GM23248 (cell line): ENCODE measurements around the gene CLCN7. TPM values are rescaled to one million over a fixed set of nuclear protein-coding genes. Genes with fewer than 3 reads are reported as not detected.

Source experiments
- DNase-seq: peaks from one replicate; pipeline ENCODE4 v3.0.0-alpha.2; 2015
- H2AFZ ChIP-seq: fragments of 200-600 bp; sonication (generic); 2 replicates; pipeline ENCODE4 v1.6.1; 2016; ENCODE audit warnings: antibody characterized with exemption
- H3F3A ChIP-seq: fragments of 200-600 bp; sonication (generic); 2 replicates; pipeline ENCODE4 v1.6.1; 2016; ENCODE audit warnings: mild to moderate bottlenecking, antibody characterized with exemption, mixed run types; ENCODE audit not compliant: insufficient read depth
- H3K27ac ChIP-seq: fragments of 200-600 bp; sonication (generic); 2 replicates; pipeline ENCODE4 v1.5.1; 2016; ENCODE audit warnings: mild to moderate bottlenecking
- H3K27me3 ChIP-seq: fragments of 200-600 bp; sonication (generic); replicated peaks from 2 replicates; pipeline ENCODE4 v1.6.1; 2016; ENCODE audit warnings: mild to moderate bottlenecking; ENCODE audit not compliant: insufficient read depth
- H3K36me3 ChIP-seq: fragments of 200-600 bp; sonication (generic); 2 replicates; pipeline ENCODE4 v1.6.1; 2016; ENCODE audit warnings: low read depth, mild to moderate bottlenecking
- H3K4me1 ChIP-seq: fragments of 200-600 bp; sonication (generic); 2 replicates; pipeline ENCODE4 v1.6.1; 2016; ENCODE audit warnings: mild to moderate bottlenecking; ENCODE audit not compliant: insufficient read depth
- H3K4me2 ChIP-seq: fragments of 200-600 bp; sonication (generic); one replicate; pipeline ENCODE4 v1.6.1; 2016; ENCODE audit warnings: mild to moderate bottlenecking; ENCODE audit not compliant: unreplicated experiment
- H3K4me3 ChIP-seq: fragments of 200-600 bp; sonication (generic); 2 replicates; pipeline ENCODE4 v1.5.1; 2016; ENCODE audit warnings: mild to moderate bottlenecking
- H3K79me2 ChIP-seq: fragments of 200-600 bp; sonication (generic); 2 replicates; pipeline ENCODE4 v1.6.1; 2016; ENCODE audit warnings: mild to moderate bottlenecking; ENCODE audit not compliant: insufficient read depth
- H3K9ac ChIP-seq: fragments of 200-600 bp; sonication (generic); 2 replicates; pipeline ENCODE4 v1.6.1; 2016; ENCODE audit warnings: mild to moderate bottlenecking
- H3K9me2 ChIP-seq: fragments of 200-600 bp; sonication (generic); 2 replicates; pipeline ENCODE4 v1.6.1; 2016; ENCODE audit warnings: mixed run types, mild to moderate bottlenecking, moderate library complexity; ENCODE audit not compliant: insufficient read depth
- H3K9me3 ChIP-seq: fragments of 200-600 bp; sonication (generic); one replicate; pipeline ENCODE4 v1.6.1; 2017; ENCODE audit warnings: low read depth
- H4K20me1 ChIP-seq: fragments of 200-600 bp; sonication (generic); 2 replicates; pipeline ENCODE4 v1.6.0; 2016; ENCODE audit not compliant: insufficient read depth
- EZH2 ChIP-seq: fragments of 200-600 bp; sonication (generic); IDR thresholded peaks from 2 replicates; pipeline ENCODE4 v1.6.1; 2018; ENCODE audit warnings: antibody characterized with exemption, mild to moderate bottlenecking; ENCODE audit not compliant: insufficient read depth, poor library complexity, severe bottlenecking
- EZH2phosphoT487 ChIP-seq: fragments of 200-600 bp; sonication (generic); IDR thresholded peaks from 2 replicates; pipeline ENCODE4 v1.6.1; 2018; ENCODE audit warnings: antibody characterized with exemption, moderate library complexity, mild to moderate bottlenecking, low read depth; ENCODE audit not compliant: insufficient read depth
- WGBS, 2 experiments: methylation state at CpG; one replicate each; pipeline ENCODE4 v1.1.6; 2015 to 2017; ENCODE audit warnings: low lambda C conversion rate in 2 of 2, low coverage in 1 of 2; ENCODE audit errors: missing lambda C conversion rate in 2 of 2; 5-methylcytosine and 5-hydroxymethylcytosine counted together
- in situ Hi-C: fragments of 300-500 bp; cut with MboI; formaldehyde crosslinking; loops from 2 replicates; pipeline ENCODE4 v1.15.0; 2020
- polyA plus RNA-seq: library from polyadenylated mRNA; unstranded; fragments of >200 nt; fragmentation: Nextera tagmentation; extraction: Ambion mirVana; gene quantifications from 2 replicates; pipeline ENCODE4 v1.2.1, GENCODE V29; 2016
- total RNA-seq: library from RNA; depleted of rRNA; stranded (reverse); fragments of >200 nt; shearing (Covaris generic); gene quantifications from 2 replicates; pipeline ENCODE4 v1.2.3, GENCODE V29; 2014

The CLCN7 gene
- total and polyA plus RNA-seq, 2 experiments from 2014 or later = 33.6 to 39.3 TPM

DNA sequence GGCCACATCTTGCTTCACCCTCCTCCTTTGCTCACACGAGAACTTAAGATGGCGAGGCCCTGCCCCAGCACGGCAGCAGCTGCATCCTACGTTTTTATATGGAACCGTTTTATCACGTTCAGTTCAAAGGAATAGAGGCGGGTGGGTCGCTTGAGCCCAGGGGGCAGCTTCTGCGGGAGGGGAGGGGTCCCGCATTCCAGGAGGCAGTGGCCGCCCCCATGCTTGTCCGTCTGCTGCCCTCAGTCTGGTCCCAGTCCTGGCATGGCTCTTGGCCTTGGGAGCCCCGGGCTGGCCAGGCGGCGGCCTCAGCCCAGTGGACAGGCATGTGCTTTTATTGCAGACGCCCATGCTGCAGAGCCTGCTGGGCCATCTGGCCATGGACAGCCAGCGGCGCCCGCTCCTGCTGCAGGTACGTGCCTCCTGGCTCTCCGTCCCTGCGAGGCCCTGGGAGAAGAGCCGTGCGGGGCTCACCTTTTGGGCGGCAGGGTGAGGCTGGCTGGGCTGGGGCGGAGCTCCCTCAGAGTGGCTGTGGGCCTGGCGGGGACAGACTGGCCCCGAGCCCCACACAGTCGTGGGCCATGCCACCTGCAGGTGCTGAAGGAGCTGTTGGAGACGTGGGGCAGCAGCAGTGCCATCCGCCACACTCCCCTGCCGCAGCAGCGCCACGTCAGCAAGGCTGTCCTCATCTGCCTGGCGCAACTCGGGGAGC, 25.1 kb upstream of the CLCN7 start:
- Histone ChIP-seq H3K9me3 (no peaks in the 10 kb centered on the region), H3K27me3 (no peaks in the 10 kb centered on the region), H3K9ac (no peak overlapping the region), H2AFZ (no peak overlapping the region), H3K9me2 (no peaks in the 10 kb centered on the region), H3K4me1 (0 out of 2 replicates have a peak, but pooled peaks cover 1% of the 10 kb centered on the region), H3K4me3 (no peak overlapping the region), H3K79me2 (0 out of 2 replicates have a peak, but pooled peaks cover 19% of the 10 kb centered on the region), H4K20me1 (no peaks in the 10 kb centered on the region), H3K4me2 (no peak overlapping the region), H3K27ac (no peak overlapping the region), H3K36me3 (peaks cover 7% of the 10 kb centered on the region; the same call in 1 of the 2 replicates), H3F3A (no peaks in the 10 kb centered on the region)
- in situ Hi-C loops = no loop called here
- WGBS, 2 experiments = 94 to 95% methylated on average over 34 to 36 of the region's 36 CpGs
- no peak for DNase-seq
- TF ChIP-seq EZH2 = no peak
- TF ChIP-seq EZH2phosphoT487 = no peak

DNA sequence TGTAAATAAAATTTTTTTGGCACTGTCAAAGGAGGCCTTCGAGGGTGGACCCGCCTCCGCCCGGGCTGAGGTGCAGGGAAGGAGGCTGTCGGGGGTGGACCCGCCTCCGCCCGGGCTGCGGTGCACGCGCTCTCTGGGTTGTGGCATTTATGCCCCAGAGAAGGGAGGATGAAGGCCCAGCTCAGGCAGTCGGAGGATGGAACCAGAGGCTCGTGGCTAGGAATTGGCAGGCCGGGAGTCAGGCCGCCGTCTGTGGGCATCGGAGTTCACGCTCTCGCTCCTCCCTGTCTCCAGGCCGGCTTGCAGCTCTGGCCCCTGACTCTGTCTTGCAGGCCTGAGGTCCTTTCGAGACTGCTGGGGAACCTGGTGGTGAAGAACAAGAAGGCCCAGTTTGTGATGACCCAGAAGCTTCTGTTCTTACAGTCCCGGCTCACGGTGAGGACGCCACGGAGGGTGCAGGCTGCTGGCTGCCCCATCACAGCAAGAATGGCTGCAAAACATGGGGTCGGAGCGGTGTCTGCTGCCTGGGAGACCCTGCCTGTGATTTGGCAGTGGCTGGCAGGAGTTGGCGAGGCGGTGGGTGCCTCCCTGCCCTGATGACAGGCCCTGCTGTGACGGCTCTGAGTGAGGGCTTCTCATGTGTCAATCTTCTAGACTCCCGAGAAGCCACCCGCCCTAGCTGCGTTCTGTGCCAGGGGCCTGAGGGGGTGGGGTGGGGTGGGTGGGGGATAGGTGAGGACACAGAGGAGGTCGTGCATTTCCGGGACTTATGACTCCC, 24.3 kb upstream of the CLCN7 start:
- H3K9me2 ChIP-seq = no peaks in the 10 kb centered on the region
- no peak overlapping the region for H3K4me2 ChIP-seq
- no peak overlapping the region for H3K9ac ChIP-seq
- H3K27ac ChIP-seq = no peak overlapping the region
- H3K79me2 ChIP-seq = 0 out of 2 replicates have a peak, but pooled peaks cover 22% of the 10 kb centered on the region
- WGBS, 2 experiments = 94 to 95% methylated on average over 29 to 35 of the region's 35 CpGs
- 0 out of 2 replicates have a peak, but pooled peaks cover 6% of the 10 kb centered on the region for H3K4me1 ChIP-seq
- H3K4me3 ChIP-seq = no peak overlapping the region
- no peak for DNase-seq
- in situ Hi-C loops = no loop called here
- H3K9me3 ChIP-seq = no peaks in the 10 kb centered on the region
- TF ChIP-seq EZH2 (no peak), EZH2phosphoT487 (no peak)
- H4K20me1 ChIP-seq = no peaks in the 10 kb centered on the region
- H3F3A ChIP-seq = no peaks in the 10 kb centered on the region
- no peaks in the 10 kb centered on the region for H3K27me3 ChIP-seq
- no peak overlapping the region for H2AFZ ChIP-seq
- H3K36me3 ChIP-seq = peaks cover 7% of the 10 kb centered on the region; the same call in 1 of the 2 replicates

DNA sequence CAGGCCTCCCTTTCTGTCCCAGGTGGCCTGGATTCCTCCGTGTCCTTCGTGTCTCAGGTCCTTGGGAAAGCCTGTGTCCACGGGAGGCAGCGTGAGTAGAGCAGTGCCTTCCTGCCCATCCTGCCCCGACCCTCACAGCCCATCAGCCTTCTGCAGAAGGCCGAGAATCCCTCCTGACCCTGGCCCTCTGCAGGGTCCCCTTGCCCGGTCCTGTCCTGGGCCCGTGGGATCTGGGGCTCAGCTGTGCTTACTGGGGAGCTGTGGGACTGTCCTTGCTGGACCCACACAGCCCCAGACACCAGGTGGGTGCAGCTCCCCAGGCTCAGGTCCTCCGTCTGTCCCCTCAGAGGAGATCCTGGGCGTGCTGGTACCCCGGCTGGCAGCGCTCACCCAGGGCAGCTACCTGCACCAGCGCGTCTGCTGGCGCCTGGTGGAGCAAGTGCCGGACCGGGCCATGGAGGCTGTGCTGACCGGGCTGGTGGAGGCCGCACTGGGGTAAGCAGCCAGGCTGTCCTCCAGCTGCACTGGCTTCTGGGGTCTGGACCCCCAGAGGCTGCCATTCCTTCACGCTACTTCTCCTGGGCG, 22.3 kb upstream of the CLCN7 start:
- H2AFZ ChIP-seq = no peak overlapping the region
- H3K4me1 ChIP-seq = peaks cover 10% of the 10 kb centered on the region; the same call in 1 of the 2 replicates
- no peak overlapping the region for H3K9ac ChIP-seq
- no peaks in the 10 kb centered on the region; the same call in 1 of the 2 replicates for H3K36me3 ChIP-seq
- no peaks in the 10 kb centered on the region for H3F3A ChIP-seq
- 0 out of 2 replicates have a peak, but pooled peaks cover 22% of the 10 kb centered on the region for H3K79me2 ChIP-seq
- no peaks in the 10 kb centered on the region for H3K27me3 ChIP-seq
- DNase-seq = no peak
- H3K9me2 ChIP-seq = no peaks in the 10 kb centered on the region
- TF ChIP-seq EZH2 = no peak
- no peak for TF ChIP-seq EZH2phosphoT487
- in situ Hi-C loops = no loop called here
- no peak overlapping the region for H3K4me2 ChIP-seq
- H4K20me1 ChIP-seq = no peaks in the 10 kb centered on the region
- H3K27ac ChIP-seq = no peak overlapping the region
- 86 to 87% methylated on average over 21 of the region's 21 CpGs for WGBS, 2 experiments
- no peak overlapping the region for H3K4me3 ChIP-seq
- no peaks in the 10 kb centered on the region for H3K9me3 ChIP-seq

DNA sequence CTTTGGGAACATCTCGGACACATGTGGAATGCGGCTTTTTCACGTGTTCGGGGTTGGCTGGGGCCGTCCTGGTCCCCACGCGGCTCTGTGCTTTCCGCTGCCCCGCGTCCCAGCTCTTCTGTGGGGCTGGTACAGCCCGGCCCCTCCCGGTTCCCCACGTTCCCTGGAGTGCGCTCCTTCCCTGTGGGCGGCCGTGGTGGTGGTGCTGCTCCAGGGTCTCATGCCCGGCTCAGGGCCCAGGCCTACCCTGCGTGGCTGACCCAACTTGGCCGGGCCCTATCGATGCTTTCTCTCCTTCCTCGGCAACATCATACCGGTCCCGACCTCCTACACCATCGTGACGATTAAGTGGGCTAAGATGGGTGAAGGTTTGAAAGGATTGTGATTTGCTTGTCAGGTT, 21.6 kb upstream of the CLCN7 start:
- in situ Hi-C loops = no loop called here

More for the DNA sequence above, 21.6 kb upstream of the CLCN7 start:
- H3K4me1 ChIP-seq = peaks cover 10% of the 10 kb centered on the region; the same call in 1 of the 2 replicates
- H3K9ac ChIP-seq = no peak overlapping the region
- H3K4me3 ChIP-seq = no peak overlapping the region
- H3F3A ChIP-seq = no peaks in the 10 kb centered on the region
- no peak overlapping the region for H2AFZ ChIP-seq
- no peak for DNase-seq
- no peaks in the 10 kb centered on the region for H3K9me3 ChIP-seq
- no peak for TF ChIP-seq EZH2
- TF ChIP-seq EZH2phosphoT487 = no peak
- H3K27ac ChIP-seq = no peak overlapping the region
- no peaks in the 10 kb centered on the region; the same call in 1 of the 2 replicates for H3K36me3 ChIP-seq
- H3K79me2 ChIP-seq = 0 out of 2 replicates have a peak, but pooled peaks cover 22% of the 10 kb centered on the region
- no peaks in the 10 kb centered on the region for H3K27me3 ChIP-seq
- 94 to 96% methylated on average over 25 of the region's 25 CpGs for WGBS, 2 experiments
- no peak overlapping the region for H3K4me2 ChIP-seq
- H3K9me2 ChIP-seq = no peaks in the 10 kb centered on the region
- H4K20me1 ChIP-seq = no peaks in the 10 kb centered on the region
